Ascending aorta (tissue), 2 donors: ENCODE measurements around the gene SIRPG. TPM values are rescaled to one million over a fixed set of nuclear protein-coding genes. Genes with fewer than 3 reads are reported as not detected.

ENCODE experiments used
- DNase-seq, 2 donors: peaks; one replicate each; pipeline ENCODE4 v3.0.0-alpha.2; 2019; ENCODE audit warnings: low spot score in 2 of 2
- H3K27ac ChIP-seq, 2 donors: fragments of 200-600 bp; sonication (generic); one replicate each; pipeline ENCODE4 v1.5.1; 2016 to 2017; ENCODE audit warnings: mild to moderate bottlenecking in 1 of 2
- H3K27me3 ChIP-seq: fragments of 200-600 bp; sonication (generic); one replicate; pipeline ENCODE4 v1.5.1; 2017
- H3K36me3 ChIP-seq, 2 donors: fragments of 200-600 bp; sonication (generic); one replicate each; pipeline ENCODE4 v1.5.1; 2016
- H3K4me1 ChIP-seq, 2 donors: fragments of 200-600 bp; sonication (generic); one replicate each; pipeline ENCODE4 v1.5.1; 2016 to 2017; ENCODE audit warnings: mild to moderate bottlenecking in 1 of 2
- H3K4me3 ChIP-seq, 2 donors: fragments of 200-600 bp; sonication (generic); one replicate each; pipeline ENCODE4 v1.5.1; 2016 to 2017; ENCODE audit warnings: mild to moderate bottlenecking in 1 of 2
- H3K9me3 ChIP-seq, 2 donors: fragments of 200-600 bp; sonication (generic); one replicate each; pipeline ENCODE4 v1.5.1; 2016
- CTCF ChIP-seq, 3 experiments: fragments of 200-600 bp in 2 of 3; fragments of 450-650 bp in 1 of 3; sonication (generic) in 2 of 3; IDR thresholded peaks; one replicate each; pipeline ENCODE4 v1.5.1; 2016 to 2019; ENCODE audit warnings: antibody characterized with exemption in 3 of 3, mild to moderate bottlenecking in 1 of 3, moderate library complexity in 1 of 3
- intact Hi-C: fragments of 100-400 bp; cut with DNase I; formaldehyde crosslinking; loops from one replicate; pipeline ENCODE4 v1.15.1; 2023
- total RNA-seq: library from RNA; depleted of rRNA; stranded (reverse); fragments of >200 nt; gene quantifications from one replicate; pipeline ENCODE4 v1.1.0, GENCODE V29; 2016

SIRPG gene
- total RNA-seq, 1 donor from 2014 or later, result not detected

- no peak for TF ChIP-seq CTCF (IDR thresholded peaks at IDR 0.05)
- peaks cover 4 to 5% of the 10 kb centered on the region in 2 donors for H3K9me3 ChIP-seq
- H3K4me1 ChIP-seq, result no peaks in the 10 kb centered on the region
- intact Hi-C loops, result no loop called here
- H3K27ac ChIP-seq, result no peak overlapping the region
- DNase-seq, result no peak
- H3K4me3 ChIP-seq, result no peak overlapping the region
- no peaks in the 10 kb centered on the region for H3K36me3 ChIP-seq
- no peaks in the 10 kb centered on the region for H3K27me3 ChIP-seq
These were observed 35.1 kb downstream of the SIRPG start for GRCh38 chr20:1622450-1622849.

- TF ChIP-seq CTCF (IDR thresholded peaks at IDR 0.05), result no peak
- Histone ChIP-seq H3K4me1 (no peaks in the 10 kb centered on the region), H3K4me3 (no peak overlapping the region), H3K27me3 (no peaks in the 10 kb centered on the region), H3K36me3 (no peaks in the 10 kb centered on the region), H3K27ac (no peak overlapping the region), H3K9me3 (peaks cover 4 to 5% of the 10 kb centered on the region in 2 donors)
- intact Hi-C loops, result no loop called here
- no peak for DNase-seq
These were observed 36.3 kb downstream of the SIRPG start for GRCh38 chr20:1621316-1621715.

GRCh38 chr20:1619861-1620444 lies 37.6 kb downstream of the SIRPG start, which contains the start of gene SIRPB1:
SIRPB1 (minus strand) TSS chr20:1620009; CDS start chr20:1619944, 65 bp downstream.
- H3K4me1 ChIP-seq, result no peaks in the 10 kb centered on the region
- no peaks in the 10 kb centered on the region for H3K36me3 ChIP-seq
- peaks cover 4 to 5% of the 10 kb centered on the region in 2 donors for H3K9me3 ChIP-seq
- no peak within 1 kb of the TSS for H3K27ac ChIP-seq
- no peak for DNase-seq
- H3K27me3 ChIP-seq, result no peaks in the 10 kb centered on the region
- no peak for TF ChIP-seq CTCF (IDR thresholded peaks at IDR 0.05)
- intact Hi-C loops, result loop anchor here (5.0 kb wide), 1 partner anchor 43 kb away; no protein-coding TSS in a partner anchor
- no peak within 1 kb of the TSS for H3K4me3 ChIP-seq

GRCh38 chr20:1618954-1619540 lies 38.5 kb downstream of the SIRPG start:
- Histone ChIP-seq H3K4me3 (no peak overlapping the region), H3K36me3 (no peaks in the 10 kb centered on the region), H3K27me3 (no peaks in the 10 kb centered on the region), H3K4me1 (no peaks in the 10 kb centered on the region), H3K9me3 (peaks cover 4 to 5% of the 10 kb centered on the region in 2 donors), H3K27ac (no peak overlapping the region)
- no peak for DNase-seq
- intact Hi-C loops, result loop anchor here (5.0 kb wide), 1 partner anchor 42 kb away; no protein-coding TSS in a partner anchor
- no peak for TF ChIP-seq CTCF (IDR thresholded peaks at IDR 0.05)

- Histone ChIP-seq H3K36me3 (no peaks in the 10 kb centered on the region), H3K9me3 (peaks cover 4 to 5% of the 10 kb centered on the region in 2 donors), H3K4me1 (no peaks in the 10 kb centered on the region), H3K27ac (no peak overlapping the region), H3K4me3 (no peak overlapping the region), H3K27me3 (no peaks in the 10 kb centered on the region)
- TF ChIP-seq CTCF (IDR thresholded peaks at IDR 0.05), result no peak
- no peak for DNase-seq
- intact Hi-C loops, result loop anchor here (5.0 kb wide), 1 partner anchor 41 kb away; no protein-coding TSS in a partner anchor
These were observed 39.1 kb downstream of the SIRPG start for GRCh38 chr20:1618479-1618878.
